Activated CD4-positive, CD25-positive, alpha-beta regulatory T cell treated with anti-CD3 and anti-CD28 coated beads, Interleukin-2, amount 50 U/mL, for 72 hours (primary cell): ENCODE results near the gene MEI4.
"Not testable (repeated sequence)": the region's sequence is repeated elsewhere in the genome, so short reads cannot be mapped to it uniquely, and the experiment has no call there.

Experiments used
- DNase-seq: peaks from one replicate; pipeline ENCODE4 v3.0.0; 2021

MEI4 gene

DNA sequence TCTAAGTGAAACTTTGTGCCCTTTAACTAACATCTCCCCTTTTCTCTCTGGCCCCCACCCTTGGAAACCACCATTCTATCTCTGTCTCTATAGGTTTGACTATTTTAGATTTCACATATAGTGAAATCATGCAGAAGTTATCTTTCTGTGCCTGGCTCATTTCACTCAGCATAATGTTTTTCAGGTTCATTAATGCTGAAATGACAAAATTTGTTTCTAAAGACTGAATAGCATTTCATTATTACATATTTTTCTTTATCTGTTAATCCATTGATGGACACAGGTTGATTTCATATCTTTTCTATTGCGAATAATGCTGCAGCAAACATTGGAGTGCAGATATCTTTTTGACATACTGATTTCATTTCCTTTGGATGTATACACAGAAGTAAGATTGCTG lies 30.7 kb downstream of the MEI4 start:
- no peak for DNase-seq

DNA sequence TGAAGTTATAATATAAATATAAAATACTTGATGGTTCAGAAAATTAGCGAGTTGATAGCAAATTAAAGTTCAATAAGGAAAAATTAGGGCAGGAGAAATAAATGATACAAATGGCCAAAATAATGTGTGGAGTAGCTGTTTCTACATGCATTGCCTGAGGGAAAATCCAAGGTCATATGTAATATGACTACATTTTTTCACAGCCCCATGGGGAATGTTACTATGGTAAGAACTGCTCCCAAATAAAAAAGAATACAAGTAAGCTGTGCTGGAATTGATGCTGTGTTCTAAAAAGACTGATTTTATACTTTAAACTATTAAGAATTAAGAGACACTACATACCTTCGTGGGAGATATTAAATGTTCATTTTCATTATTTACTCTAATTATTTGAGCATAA lies 34.1 kb downstream of the MEI4 start:
- DNase-seq = no peak

DNA sequence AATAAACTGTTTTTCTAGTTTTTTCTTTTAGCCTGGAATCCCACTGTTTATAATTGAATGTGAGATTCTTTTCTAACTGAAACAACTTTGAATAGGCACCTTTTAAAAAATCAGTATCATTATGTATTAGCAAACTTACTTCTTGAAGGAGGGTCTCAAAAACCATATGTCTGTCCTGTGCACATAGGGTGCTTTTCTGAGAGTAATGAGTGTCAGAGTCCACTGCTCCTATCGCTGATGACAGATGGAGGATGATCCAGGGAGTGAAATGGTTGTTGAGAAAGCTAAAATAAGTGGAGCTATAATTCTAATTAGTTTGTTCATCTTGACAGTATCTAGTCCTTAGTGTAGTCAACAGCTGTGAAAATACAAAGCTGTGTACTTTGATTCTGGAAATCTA lies 35.8 kb downstream of the MEI4 start:
- DNase-seq = no peak

DNA sequence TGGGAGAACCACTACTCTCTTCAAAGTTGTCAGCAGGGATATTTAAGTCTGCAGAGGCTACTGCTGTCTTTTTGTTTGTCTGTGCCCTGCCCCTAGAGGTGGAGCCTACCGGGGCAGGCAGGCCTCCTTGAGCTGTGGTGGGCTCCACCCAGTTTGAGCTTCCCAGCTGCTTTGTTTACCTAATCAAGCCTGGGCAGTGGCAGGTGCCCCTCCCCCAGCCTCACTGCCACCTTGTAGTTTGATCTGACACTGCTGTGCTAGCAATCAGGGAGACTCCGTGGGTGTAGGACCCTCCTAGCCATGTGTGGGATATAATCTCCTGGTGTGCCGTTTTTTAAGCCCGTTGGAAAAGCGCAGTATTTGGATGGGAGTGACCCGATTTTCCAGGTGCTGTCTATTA lies 47.3 kb downstream of the MEI4 start:
- DNase-seq = not testable (repeated sequence)

DNA sequence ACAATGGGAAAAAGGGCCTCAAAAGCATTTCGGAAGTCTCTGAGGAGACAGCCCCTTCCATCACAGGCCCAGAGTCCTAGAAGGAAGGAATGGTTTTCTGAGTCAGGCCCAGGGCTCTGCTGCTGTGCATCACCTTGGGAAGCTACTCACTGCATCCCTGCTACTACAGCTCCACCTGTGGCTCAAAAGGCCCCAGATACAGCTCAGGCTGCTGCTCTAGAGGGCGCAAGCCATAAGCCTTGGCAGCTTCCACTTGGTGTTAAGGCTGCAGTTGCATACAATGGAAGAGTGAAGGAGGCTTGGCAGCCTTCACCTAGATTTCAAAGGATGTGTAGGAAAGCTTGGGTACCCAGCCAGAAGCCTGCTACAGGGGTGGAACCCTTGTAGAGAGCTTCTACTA lies 54.8 kb downstream of the MEI4 start:
- DNase-seq = no peak

DNA sequence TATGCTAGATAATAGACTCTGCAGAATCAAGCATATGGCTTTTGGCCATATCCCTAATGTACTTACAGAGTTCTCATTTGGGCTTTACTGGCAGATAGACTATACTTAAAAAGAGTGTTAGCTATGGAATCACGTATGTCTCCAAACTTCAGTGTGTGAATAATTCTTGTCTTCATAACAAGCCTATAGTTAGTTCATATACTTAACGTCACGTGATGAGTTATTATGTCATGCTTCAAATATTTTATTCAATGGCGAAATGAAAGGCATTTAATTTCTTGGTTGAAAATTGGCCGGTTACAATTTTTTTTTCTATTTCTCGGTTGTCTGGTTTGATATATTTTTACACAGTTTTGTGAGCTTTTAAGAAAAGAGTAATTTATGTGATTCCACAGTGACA lies 62.7 kb downstream of the MEI4 start:
- DNase-seq = no peak

DNA sequence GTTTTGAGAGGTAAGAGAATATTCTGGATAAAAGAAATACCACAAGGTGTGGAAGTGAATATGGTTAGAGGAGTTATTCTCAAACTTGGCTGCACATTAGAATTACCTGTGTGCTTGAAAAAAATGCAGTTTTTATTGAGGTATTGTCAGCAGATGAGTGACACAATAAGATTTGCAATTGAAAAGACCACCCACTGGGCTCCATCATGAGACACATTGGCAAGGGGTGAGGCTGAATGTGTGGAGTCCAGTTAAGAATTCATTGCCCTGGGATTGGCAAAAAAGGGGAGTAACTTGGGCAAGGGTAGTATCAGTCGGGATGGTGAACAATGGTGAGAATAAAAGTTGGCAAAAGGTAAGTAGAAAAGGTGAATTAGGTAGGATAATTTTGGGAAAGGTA lies 63.5 kb downstream of the MEI4 start:
- no peak for DNase-seq

DNA sequence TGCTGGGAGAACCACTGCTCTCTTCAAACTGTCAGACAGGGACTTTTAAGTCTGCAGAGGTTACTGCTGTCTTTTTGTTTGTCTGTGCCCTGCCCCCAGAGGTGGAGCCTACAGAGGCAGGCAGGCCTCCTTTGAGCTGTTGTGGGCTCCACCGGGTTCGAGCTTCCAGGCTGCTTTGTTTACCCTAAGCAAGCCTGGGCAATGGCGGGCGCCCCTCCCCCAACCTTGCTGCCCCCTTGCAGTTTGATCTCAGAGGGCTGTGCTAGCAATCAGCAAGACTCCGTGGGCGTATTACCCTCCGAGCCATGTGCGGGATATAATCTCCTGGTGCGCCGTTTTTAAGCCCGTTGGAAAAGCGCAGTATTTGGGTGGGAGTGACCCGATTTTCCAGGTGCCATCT lies 83.2 kb downstream of the MEI4 start:
- DNase-seq = not testable (repeated sequence)

DNA sequence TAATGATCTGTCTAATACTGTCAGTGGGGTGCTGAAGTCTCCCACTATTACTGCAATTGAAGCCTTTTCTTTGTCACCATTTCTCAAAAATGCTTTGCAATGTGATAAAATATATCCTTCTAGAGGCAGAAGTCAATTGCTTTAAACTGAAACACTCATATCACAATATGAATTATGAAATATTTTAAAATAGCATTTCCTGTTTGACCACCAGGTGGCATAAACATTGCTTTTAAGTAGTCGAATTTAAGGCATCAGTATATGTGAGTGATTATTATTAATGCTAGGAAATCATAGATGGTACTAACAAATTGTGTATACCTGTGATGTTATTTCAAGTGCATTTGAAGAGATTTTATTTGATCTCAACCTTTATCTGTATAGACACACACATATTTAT lies 87.5 kb downstream of the MEI4 start:
- DNase-seq = no peak

DNA sequence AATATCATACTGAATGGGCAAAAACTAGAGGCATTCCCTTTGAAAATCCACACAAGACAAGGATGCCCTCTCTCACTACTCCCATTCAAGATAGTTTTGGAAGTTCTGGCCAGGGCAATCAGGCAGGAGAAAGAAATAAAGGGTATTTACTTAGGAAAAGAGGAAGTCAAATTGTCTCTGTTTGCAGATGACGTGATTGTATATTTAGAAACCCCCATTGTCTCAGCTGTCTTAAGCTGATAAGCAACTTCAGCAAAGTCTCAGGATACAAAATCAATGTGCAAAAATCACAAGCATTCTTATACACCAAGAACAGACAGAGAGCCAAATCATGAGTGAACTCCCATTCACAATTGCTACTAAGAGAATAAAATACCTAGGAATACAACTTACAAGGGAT lies 99.3 kb downstream of the MEI4 start:
- not testable (repeated sequence) for DNase-seq

DNA sequence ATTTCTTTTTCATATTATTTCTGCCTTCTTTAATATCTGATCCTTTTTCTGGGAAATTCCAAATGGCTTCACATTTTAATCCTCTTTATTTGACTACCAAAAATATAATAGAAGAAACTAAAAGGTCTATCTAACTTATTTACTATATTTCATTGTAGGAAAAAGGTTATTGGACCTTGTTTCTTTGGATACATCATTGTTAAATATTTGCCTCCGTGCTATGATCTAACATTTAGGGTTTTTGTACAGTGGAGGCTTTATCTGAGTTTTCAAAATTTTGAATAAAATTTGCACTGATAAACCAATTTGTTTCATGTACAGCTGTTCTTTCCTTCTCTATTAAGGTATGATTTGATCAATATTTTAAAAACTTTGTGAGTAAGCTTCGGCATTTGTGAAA lies 109.5 kb downstream of the MEI4 start:
- DNase-seq = no peak

DNA sequence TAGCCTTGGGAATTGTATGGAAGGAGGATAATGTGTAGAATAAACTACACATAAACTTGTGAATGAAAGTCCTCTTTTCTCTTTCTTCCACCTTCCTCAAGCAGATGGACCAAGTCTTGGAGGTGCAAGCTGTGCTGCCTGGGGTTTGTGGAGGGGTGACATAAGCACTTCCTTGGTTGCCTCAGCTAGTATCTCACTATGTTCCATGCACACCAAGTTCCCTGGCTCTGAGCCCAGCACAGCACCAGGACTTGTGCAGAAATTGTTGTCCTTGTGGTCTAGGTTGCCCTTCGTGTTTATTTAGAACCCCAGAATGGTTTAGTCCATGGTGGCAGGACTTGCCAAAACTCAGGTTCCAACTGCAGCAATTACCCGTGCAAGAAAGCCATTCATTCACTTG lies 110.3 kb downstream of the MEI4 start:
- DNase-seq = no peak

DNA sequence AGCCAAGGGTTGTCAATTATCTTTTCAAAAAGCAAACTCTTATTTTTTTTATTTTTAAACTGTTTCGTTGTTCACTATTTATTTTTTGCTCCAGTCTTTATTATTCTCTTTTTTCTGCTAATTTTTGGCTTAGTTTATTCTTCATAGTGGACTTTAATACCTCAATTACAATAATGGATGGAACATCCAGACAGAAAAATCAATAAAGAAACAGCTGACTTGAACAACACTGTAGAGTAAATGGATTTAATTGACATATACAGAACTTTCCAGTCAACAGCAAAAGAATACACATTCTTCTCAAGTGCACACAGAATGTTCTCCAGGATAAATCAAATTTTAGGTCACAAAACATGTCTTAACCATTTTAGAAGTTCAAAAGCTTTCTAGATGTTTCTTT lies 111.5 kb downstream of the MEI4 start:
- no peak for DNase-seq

DNA sequence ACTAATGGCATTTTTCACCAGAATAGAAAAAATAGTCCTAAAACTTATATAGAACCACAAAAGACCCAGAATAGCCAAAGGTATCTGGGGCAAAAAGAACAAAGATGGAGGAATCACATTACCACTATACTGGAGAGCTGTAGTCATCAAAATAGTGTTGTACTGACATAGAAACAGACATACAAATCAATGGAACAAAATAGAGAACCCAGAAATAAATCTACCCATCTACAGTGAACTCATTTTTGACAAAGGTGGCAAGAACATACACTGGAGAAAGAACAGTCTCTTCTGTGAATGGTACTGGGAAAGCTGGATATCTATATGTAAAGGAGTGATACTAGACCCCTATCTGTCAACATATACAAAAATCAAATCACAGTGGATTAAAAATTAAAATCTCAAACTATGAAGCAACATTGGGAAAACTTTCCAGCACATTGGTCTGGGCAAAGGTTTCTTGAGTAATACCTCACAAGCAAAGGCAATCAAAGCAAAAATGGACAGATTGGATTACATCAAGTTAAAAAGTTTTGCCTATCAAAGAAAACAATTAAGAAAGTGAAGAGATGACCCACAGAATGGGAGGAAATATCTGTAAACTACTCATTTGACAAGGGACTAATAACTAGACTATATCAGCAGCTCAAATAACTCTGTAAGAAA lies 120.5 kb downstream of the MEI4 start:
- DNase-seq = no peak

DNA sequence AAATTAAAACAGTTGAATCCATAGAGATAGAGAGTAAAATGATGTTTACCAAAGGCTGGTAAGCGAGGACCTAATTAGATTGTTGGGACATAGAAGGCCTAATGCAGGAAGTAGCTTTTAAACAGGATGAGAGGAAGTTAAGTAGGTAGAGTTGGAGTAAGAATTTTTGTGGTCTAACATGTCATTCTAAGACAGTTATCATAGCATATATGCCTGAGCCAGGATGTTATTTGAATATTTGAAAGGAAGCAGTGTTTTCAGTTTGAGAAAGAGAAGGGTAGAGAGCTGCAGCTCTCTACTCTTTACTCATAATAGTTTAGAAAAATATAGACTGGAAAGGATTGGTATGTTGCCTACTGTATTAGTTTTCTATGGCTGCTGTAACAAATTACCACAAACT lies 121.6 kb downstream of the MEI4 start:
- DNase-seq = no peak

DNA sequence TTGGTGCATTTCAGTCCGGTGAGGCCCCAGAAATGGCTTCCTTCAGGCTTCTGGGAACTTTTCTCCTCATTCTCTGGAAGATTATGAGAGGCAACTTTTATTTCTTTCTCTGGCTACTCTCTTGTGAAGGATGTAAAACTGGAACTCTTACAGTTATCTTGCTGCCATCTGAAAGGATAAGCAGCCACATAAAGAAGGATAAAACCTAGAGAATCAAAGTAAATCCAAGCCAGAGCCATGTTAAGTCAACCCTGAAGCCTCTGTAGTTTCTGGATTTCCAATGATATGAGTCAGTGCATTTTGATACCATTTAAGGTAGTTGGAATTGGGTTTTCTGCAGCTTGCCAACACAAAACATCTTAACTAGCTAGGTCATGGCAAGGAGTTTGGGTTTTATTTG lies 123.6 kb downstream of the MEI4 start:
- DNase-seq = no peak

DNA sequence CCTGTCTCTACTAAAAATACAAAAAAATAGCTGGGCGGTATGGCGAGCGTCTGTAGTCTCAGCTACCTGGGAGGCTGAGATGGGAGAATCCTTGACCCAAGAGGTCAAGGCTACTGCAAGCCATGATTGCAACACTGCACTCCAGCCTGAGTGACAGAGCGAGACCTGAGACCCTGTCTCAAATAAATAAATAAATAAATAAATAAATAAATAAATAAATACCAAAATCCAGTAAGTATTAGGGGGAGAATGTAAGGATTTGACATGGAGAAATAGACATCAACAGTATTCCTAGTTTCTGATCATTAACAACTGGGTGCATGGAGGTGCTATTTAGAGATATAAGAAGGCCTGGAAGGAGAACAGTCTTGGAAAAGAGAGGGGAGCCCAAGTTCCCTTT lies 125.7 kb downstream of the MEI4 start:
- no peak for DNase-seq

DNA sequence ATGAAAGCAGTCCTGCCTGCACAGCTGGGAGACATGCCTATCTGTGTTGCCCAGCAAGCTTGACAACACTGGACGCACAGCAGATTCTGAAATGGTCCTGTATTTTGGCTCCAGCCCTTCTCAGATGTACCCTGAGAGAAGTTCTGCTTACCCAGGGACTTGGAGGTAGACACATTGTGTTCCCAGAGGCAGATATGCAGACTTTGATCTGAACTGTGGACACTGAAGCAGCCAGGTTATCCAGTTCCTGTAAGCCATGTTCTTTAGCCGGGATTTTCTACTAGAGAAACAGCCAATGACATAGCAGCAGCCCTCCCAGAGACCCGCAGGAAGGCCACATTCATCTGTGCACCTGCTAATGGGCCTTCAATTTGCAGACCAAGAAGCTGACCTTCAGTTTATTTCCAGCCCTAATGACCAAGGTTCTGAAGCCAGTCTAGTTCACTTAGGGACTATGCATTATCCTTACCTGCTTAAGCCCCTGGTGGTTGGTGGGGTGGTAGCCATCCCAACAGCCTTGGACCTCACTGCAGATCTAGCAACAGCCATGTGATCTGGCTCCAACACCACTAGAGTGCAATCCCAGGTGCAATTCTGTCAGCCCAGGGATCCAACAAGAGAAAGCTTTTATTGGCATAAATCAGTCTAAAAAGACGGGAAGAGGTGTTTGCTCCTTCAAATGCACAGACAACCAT lies 134.2 kb downstream of the MEI4 start:
- DNase-seq = no peak

DNA sequence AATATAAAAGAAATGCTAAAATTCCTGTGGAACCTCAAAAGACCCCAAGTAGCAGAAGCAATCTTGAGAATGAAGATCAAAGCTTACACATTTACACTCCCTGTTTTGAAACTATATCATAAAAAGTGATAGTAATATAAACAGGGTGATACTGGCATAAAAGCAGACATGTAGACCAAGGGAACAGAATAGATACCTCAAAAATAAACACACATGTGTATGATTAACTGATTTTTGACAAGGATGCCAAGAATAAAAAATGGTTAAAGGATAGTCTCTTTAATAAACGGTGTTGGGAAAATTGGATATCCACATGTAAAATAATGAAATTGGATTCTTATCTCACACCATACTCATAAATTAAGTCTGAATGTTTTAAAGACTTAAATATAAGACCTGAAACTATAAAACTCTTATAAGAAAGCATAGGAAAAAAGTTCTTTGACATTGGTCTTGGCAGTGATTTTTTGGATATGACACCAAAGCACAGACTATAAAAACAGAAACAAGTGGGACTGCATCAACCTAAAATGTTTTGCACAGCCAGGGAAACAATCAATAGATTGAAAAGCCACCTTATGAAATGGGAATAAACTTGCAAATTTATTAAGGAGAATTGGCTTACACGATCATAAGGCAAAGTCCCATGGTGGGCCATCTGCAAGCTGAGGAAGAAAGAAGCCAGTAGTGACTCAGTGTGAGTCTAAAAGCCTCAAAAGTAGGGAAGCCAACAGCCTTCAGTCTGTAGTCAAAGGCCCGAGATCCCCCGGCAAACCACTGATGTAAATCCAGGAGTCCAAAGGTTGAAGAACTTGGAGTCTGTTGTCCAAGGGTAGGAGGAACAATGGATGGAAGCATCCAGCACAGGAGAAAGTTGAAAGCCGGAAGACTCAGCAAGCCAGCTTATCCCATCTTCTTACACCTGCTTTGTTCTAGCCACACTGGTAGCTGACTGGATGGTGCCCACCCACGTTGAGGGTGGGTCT lies 144.3 kb downstream of the MEI4 start:
- DNase-seq = no peak

DNA sequence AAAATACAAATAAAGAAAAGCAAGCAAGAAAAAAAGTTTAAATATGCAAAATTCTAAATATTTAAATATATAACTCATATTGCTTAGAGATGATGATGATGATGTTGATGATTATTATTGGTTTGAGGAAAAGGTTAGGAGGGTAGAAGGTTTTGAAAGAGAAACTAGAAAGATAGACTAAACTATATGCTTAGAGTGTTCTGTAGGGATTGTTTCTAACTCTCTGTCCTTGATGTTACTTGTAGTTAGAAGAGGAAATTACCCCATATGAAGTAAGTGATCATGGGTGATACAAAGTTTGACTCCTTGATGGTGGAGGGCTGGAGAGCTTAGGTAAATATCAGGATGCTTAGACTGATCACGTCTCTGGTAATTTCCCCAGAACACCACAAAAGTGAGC lies 159.5 kb downstream of the MEI4 start:
- DNase-seq = no peak

DNA sequence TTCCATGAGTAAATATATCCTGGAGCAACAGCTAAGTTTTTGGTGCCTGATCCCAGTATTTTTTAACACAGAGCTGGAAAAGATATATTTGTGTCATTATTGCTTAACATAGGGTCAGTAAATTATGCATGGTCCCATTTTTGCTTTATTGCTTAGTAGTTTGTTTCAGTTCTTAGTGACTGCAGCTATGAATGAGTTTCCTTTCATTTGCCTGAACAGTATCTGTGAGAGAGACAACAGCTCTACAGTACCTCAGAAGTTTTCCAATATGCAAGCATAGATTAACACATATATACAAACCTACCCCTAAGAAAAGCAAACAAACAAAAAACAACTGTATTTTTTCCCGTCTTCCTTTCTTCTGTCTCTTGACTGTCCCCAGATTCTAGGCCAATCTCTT lies 160.3 kb downstream of the MEI4 start:
- no peak for DNase-seq

DNA sequence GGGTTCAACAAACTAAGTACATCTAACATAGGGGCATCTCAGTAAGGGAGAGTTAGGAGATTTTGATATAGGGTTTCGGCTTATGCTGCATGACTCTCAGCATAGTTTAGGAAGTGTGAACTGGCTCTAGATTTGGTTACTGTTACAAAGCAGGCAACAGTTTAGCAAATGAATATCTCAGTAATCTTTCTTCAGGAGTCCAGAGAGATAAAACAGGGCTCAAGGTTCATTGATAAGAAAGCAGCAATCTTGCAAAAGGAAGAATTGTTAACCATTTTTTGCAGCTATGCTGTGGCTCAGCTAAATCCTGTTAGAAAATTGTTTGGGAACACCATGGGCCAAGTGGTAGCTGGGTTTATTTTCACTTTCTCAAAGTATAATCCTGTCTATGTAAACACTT lies 161.3 kb downstream of the MEI4 start:
- no peak for DNase-seq

DNA sequence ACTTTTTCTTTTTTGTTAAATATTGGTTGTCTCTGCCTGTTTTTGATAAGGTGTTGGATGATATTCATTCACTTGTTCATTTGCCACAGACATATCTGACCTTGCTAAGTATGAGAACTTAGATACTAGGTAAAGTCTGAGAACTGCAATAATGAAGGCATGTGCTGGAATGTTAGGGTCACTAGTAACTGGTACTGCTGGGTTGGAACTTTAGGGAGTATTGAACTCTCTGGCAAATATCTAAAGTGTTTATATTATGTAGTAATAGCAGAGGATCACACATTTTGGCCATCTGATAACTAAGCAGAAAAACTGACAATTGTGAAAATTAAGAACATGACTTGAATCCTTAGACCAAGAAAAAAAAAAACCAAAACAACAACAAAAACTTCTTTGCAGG lies 162.7 kb downstream of the MEI4 start:
- DNase-seq = no peak

DNA sequence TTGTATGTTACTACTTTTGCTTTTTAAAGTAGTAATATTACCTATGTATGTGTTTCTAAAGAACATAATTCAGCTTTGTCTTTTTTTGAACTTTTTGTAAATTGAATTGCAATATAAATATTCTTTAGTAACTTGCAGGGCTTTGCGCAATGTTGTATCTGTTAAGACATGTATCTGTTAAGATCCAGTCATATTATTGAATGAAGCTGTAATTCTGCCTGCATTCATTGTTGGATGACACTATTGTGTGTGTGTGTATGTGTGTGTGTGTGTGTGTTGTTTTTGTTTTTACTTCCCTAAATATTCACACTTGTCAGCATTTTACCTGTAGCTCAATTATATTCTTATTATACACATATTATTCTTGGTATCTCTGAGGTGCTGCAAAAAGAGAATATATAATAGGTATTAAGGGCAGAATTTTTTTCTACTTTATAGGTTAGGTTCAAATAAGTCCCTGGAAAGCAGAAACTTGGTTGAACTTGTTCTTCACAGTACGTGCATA lies 164.0 kb downstream of the MEI4 start:
- no peak for DNase-seq
